Measurements from ENCODE around the gene AFMID. TPM values are rescaled to one million over a fixed set of nuclear protein-coding genes. Genes with fewer than 3 reads are reported as not detected.

Gene AFMID
- total and polyA plus RNA-seq, 9 of the 15 experiments (the other 6 are each of a cell fraction or from before 2014, with no cell fraction given): 62.1 to 188 (median 74.4) TPM

DNA sequence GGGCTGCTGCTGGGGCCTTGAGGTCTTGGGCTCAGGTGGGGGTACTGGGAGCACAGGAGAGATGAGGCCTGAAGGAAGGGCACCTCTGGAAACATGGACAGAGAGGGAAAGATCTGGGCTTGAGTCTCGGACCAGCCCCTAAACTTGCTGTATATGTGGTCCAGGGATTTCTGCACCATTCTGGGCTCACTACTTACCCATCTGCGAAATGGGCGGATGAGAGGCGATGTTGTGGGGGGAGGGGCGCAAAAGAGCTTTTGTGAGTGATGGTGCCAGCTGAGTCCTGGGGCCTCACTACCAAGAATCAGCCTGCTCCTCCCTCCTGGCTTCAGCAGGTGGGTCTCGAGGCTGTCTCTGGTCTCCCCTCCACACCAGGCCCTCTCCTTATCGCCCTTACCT is 40.7 kb upstream of the AFMID start (continued):
- TF ChIP-seq SAP30 (IDR thresholded peaks at IDR 0.05; ENCODE audit: borderline replicate concordance, insufficient read depth, low read depth, low read length, poor library complexity, severe bottlenecking) (no peak), KAT7 (CRISPR knock-in tag; IDR thresholded peaks at IDR 0.05; ENCODE audit: borderline replicate concordance) (no peak), HEY1 (CRISPR knock-in tag; IDR thresholded peaks at IDR 0.05; ENCODE audit: borderline replicate concordance) (no peak), NKRF (IDR thresholded peaks at IDR 0.05; ENCODE audit: borderline replicate concordance) (0 out of 2 replicates have a peak, but pooled peaks have one; percentile 48), HDAC1 (IDR thresholded peaks at IDR 0.05) (peak; percentile 62 to 68; a peak in 1 of 4 replicates), MYC (IDR thresholded peaks at IDR 0.05; ENCODE audit: low read depth, low read length) (no peak), MYC (CRISPR knock-in tag; IDR thresholded peaks at IDR 0.05; ENCODE audit: borderline replicate concordance, low read depth) (no peak), TOE1 (IDR thresholded peaks at IDR 0.05; ENCODE audit: borderline replicate concordance) (0 out of 2 replicates have a peak, but pooled peaks have one; percentile 22), TOE1 (CRISPR knock-in tag; IDR thresholded peaks at IDR 0.05; ENCODE audit: borderline replicate concordance, low read depth) (no peak), PCBP1 (IDR thresholded peaks at IDR 0.05; ENCODE audit: low read depth, low read length, poor library complexity, severe bottlenecking) (no peak), MIER1 (IDR thresholded peaks at IDR 0.05; ENCODE audit: low read depth) (peak; percentile 57; the same call in 1 of the 2 replicates), XRCC5 (IDR thresholded peaks at IDR 0.05; ENCODE audit: low read depth, low read length) (0 out of 2 replicates have a peak, but pooled peaks have one; percentile 36), RBM25 (IDR thresholded peaks at IDR 0.05; ENCODE audit: low read depth, low read length, severe bottlenecking) (peak; percentile 98), GATAD2B (IDR thresholded peaks at IDR 0.05; ENCODE audit: borderline replicate concordance) (no peak), ELF4 (CRISPR knock-in tag; IDR thresholded peaks at IDR 0.05) (no peak), ZSCAN29 (IDR thresholded peaks at IDR 0.05) (peak; percentile 24; the same call in 1 of the 2 replicates), SMARCA5 (IDR thresholded peaks at IDR 0.05) (peak; percentile 100)
- TF ChIP-seq, protein P1, sequence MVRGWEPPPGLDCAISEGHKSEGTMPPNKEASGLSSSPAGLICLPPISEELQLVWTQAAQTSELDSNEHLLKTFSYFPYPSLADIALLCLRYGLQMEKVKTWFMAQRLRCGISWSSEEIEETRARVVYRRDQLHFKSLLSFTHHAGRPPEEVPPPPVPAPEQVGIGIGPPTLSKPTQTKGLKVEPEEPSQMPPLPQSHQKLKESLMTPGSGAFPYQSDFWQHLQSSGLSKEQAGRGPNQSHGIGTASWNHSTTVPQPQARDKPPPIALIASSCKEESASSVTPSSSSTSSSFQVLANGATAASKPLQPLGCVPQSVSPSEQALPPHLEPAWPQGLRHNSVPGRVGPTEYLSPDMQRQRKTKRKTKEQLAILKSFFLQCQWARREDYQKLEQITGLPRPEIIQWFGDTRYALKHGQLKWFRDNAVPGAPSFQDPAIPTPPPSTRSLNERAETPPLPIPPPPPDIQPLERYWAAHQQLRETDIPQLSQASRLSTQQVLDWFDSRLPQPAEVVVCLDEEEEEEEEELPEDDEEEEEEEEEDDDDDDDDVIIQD (CRISPR knock-in tag; IDR thresholded peaks at IDR 0.05): no peak
- TF ChIP-seq, protein P2, sequence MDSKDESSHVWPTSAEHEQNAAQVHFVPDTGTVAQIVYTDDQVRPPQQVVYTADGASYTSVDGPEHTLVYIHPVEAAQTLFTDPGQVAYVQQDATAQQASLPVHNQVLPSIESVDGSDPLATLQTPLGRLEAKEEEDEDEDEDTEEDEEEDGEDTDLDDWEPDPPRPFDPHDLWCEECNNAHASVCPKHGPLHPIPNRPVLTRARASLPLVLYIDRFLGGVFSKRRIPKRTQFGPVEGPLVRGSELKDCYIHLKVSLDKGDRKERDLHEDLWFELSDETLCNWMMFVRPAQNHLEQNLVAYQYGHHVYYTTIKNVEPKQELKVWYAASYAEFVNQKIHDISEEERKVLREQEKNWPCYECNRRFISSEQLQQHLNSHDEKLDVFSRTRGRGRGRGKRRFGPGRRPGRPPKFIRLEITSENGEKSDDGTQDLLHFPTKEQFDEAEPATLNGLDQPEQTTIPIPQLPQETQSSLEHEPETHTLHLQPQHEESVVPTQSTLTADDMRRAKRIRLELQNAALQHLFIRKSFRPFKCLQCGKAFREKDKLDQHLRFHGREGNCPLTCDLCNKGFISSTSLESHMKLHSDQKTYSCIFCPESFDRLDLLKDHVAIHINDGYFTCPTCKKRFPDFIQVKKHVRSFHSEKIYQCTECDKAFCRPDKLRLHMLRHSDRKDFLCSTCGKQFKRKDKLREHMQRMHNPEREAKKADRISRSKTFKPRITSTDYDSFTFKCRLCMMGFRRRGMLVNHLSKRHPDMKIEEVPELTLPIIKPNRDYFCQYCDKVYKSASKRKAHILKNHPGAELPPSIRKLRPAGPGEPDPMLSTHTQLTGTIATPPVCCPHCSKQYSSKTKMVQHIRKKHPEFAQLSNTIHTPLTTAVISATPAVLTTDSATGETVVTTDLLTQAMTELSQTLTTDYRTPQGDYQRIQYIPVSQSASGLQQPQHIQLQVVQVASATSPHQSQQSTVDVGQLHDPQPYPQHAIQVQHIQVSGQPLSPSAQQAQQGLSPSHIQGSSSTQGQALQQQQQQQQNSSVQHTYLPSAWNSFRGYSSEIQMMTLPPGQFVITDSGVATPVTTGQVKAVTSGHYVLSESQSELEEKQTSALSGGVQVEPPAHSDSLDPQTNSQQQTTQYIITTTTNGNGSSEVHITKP (IDR thresholded peaks at IDR 0.05; ENCODE audit: partially characterized antibody): peak; percentile 44
